Activated CD8-positive, alpha-beta memory T cell treated with anti-CD3 and anti-CD28 coated beads for 1 hour (primary cell): ENCODE results near the gene RAD51B.

ENCODE experiments used
- DNase-seq, 2 donors: peaks; one replicate each; pipeline ENCODE4 v3.0.0-alpha.2; 2020; ENCODE audit warnings: low read depth in 1 of 2; ENCODE audit errors: extremely low read depth in 1 of 2

Gene RAD51B

DNA sequence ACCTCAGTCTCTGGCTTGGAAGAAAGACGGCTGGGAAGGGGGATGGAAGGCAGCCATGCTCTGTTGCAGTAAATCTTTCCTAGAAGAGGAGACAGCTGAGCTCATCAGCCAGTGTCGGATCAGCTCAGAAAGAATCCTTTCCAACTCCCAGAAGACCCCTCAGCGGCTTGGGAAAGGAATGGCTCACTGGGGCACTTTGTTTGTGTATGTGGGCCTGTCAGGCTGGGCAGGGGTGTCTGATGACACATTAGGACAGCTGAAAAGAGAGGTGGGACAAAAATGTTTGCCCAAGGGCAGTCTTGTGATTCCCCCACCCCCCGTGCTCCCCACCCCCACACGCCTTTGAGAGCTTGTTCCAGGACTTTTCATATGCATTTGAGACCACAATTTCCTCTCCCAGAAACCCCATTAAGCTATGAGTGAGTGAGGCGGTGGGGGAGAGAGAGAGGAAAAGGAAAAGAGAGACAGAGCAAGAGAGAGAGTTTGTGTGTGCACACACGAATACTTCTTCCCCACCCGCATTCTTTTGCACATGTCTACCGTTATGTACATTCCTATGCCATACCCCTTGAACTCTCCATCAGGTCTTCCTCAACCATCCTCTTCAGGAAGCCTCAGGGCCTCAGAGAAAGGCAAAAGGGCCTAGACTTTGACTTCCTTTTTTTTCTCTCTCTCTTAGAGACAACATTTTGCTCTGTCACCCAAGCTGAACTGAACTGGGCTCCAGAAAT lies 774.4 kb downstream of the RAD51B start:
- no peak for DNase-seq

DNA sequence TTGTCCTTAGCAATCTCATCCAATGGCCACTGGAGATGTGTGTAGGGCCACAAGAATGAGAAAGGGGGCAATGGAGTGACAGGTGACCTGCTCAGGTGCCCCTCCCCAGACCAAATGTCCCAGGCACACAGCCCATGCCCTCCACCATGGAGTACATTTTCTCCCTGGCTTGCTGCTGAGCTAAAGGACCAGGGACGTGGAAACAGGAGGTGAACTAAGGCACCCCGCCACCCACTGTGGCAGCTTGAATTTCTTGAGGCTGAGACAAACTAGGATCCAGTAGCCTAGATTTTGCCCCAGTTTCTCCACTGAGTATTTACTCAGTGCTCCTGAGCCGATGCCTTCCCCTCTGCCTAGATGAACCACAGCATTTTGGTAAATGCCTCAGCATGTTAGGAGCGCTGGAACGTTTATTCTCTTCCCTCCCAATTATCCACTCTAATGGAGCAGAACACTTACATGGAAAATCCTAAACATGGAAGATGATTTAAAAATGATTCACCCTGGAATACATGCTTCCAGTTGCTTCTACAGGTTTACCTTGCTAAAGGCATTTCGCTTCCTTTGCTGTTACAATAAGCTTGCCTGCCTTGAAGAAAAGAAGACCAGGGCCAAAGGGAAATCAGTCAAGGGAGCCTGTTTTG lies 775.3 kb downstream of the RAD51B start:
- no peak for DNase-seq

DNA sequence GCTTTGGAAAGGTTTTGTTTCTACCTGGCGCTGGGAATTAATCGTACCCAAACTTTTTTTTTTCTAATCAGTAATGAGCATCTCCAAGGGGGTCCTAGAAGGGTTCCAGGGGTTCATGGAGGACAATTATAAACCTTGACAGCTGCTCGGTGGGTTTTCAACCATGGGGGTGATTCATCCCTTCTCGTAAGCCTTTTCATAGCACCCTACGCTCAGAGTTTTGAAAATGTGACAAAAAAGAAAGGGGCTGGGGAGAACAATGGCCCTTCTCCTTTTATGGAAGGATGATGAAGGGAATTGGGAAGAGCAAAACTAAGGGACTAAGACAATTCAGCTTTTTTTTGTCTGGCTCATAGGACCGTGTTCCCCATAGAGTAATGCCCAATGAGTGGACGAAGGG lies 776.6 kb downstream of the RAD51B start:
- DNase-seq: no peak

GRCh38 chr14:68596701-68597100 lies 777.1 kb downstream of the RAD51B start:
- no peak for DNase-seq

- DNase-seq: no peak
Observed at GRCh38 chr14:68598089-68598488, 778.5 kb downstream of the RAD51B start.

GRCh38 chr14:68598621-68599447 lies 779.3 kb downstream of the RAD51B start:
- DNase-seq: no peak

DNA sequence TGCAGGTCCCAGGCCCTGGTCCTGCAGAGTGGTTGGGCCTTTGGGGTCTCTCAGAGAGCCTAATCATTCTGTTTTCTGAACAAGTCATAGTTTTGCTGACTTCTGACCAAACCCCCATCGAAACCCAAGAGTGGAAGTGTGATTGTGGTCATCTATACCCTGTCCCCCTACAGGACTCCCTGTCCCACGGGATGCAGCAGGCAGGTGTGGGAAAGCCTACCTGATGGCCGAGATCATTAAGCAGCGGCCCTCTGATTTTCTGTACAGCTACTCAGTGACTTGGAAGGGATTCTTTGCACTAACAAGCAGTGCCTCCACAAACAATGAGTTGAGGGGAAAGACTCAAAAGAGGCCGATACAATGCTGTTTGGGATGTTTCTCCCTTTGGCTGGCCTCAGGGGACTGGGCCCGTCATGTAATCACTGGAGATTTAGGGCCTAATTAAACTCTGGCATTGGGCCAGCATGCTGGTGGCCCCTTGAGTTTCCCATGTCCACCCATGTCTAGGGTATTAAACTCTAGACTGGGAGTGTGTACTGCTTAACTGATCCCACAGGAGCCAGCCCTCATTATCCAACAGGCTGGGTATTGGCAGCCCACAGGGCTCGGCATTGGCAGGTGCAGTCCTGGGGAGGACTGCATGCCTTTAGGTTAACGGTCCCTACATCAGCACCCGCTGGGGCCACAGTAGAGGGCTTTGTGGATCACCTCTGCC lies 780.5 kb downstream of the RAD51B start:
- no peak for DNase-seq

DNA sequence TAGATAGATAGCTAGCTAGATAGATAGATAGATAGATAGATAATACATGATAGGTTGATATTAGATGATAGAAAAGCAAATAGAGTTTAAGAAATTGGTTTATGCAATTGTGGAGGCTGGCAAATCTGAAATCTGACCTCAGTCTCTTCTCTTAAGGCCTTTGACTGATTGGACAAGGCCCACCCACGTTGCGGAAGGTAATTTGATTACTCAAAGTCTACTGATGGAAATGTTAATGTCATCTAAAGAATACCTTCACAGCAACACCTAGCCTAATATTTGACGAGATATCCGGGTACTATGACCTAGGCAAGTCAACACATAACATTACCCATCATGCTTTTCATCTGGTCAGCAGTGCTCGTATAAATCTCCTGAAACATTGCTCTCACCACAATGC lies 782.9 kb downstream of the RAD51B start:
- DNase-seq: no peak

GRCh38 chr14:68603533-68604360 lies 784.2 kb downstream of the RAD51B start:
- DNase-seq: no peak

- no peak for DNase-seq
Observed at GRCh38 chr14:68604361-68604730, 784.8 kb downstream of the RAD51B start.

GRCh38 chr14:68604822-68605221 lies 785.2 kb downstream of the RAD51B start:
- DNase-seq: no peak

DNA sequence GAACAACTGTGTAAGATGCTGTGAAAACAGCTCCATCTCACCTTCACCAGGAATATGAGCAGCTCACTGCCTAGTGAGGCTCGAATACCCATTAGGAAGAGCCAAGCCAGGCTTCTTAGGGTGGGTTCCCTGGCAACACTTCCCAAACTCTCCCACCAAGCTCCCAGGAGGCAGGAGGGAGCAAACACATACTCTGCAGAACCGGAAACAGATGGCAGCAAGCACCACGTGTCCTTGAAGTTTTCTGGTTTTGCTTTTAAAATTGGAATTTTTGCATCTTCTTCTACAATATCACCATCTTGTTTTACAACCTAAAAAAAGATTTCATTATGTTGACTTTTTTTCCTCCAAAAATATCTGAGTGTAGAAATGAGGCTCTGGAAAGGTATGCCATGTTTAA lies 786.6 kb downstream of the RAD51B start:
- no peak for DNase-seq

GRCh38 chr14:68606644-68607043 lies 787.1 kb downstream of the RAD51B start:
- no peak for DNase-seq

DNA sequence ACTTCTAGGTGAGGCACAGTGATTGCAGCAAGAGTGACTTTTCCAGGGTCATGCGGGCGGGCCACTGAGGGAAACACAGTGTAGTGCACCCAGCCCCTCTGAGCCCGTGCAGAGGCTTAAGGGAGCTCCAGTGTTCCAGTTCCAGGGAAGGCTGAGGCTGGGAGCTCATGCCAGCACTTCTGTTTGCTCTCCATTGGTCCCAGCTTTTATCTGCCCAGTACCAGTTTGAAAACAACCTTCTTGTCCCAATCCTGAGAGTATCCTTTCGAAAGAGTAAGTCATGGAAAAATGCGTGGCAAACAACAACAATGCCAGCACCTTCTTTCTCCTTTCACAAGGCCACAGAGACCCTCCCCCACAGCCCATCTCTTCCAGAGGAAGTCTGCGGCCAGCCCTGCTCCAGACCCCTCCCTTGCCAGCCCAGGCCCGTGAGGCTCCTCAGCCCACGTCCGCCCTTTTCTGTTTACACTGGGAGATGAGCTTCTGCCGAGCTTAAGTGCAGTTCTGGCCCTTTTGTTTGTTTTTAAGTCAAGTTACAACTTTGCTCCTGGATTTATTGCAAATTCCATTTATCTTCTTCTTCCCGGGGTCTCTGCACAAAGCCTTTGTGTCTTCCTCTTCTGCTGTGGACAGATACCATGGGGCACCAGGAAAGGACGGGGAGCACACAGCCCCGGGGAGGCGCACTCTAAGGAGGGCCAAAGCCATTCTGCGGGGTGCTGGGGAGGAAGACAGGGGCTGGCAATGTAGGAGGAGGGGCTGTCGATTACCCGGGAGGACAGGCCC lies 787.7 kb downstream of the RAD51B start:
- DNase-seq: no peak

DNA sequence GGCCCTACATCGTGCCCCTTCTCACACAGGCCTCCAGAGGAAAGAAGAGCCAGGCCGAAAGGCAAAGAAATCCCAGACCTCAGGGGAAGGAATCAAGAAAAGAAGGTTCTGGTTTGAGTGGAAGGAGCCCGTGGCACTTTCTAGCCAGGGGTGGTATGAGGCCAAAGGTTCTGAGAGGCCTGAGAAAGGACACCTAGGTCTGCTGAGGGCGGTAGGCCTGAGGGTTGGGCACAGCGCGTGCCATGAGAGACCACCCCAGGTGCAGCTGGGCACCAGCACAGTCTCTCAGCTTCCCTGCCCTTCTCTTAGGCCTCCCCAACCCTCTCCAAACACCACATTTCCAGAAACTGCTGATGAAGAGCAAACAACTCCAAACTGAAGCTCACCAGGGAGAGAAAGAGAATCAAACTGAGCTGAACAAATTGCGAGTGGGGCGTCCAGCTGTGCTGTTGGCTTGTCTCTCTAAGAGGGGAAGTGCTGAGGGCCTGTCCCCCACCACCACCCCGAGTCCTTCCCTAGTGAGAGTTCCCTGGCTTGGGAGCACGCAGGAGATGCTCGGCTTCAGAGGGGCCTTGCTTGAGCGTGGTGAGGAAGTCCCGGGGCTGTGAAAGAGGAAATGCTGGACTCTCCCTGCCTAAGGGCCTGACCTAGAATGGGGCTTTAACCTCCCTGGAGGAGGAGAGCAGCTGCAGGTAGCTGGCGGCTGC lies 788.4 kb downstream of the RAD51B start:
- no peak for DNase-seq

DNA sequence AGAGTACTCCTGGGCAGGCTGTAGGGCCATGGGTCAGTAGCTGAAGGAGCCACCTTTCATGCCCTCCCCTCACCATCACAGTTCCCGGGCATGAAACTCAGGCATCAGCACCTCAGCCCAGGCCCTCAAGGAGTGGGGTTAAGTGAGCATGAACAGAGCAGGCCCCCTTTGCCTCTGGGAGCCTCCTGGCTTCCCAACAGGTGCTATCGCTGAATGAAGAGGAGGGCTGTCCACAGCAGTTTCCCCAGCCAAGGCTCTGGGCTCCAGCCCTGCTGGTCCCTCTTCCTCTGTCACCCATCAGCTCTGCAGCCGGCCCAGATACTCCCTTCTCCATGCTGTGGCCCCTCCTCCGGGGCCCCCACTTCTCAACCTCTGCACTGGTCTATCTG lies 789.0 kb downstream of the RAD51B start:
- DNase-seq: no peak

DNA sequence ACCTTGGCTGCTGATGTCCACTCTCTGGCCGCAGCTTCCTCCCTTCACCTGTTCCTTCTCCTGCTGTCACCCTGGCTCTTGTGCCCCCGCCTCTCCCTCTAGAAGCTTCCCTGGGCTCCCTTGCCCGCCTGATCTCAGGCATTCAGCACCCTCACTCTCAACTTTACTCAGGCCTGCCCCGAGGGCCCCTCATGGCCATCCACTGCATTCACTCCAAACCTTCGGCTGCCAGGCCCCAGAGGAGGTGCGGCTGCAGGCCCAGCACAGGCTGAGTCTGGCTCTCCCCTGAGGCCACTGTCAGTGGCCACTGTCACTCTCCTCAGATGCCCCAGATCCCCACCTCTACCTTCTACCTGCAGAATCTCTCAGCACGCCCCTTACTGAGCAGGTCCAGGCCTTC lies 789.4 kb downstream of the RAD51B start:
- DNase-seq: no peak

DNA sequence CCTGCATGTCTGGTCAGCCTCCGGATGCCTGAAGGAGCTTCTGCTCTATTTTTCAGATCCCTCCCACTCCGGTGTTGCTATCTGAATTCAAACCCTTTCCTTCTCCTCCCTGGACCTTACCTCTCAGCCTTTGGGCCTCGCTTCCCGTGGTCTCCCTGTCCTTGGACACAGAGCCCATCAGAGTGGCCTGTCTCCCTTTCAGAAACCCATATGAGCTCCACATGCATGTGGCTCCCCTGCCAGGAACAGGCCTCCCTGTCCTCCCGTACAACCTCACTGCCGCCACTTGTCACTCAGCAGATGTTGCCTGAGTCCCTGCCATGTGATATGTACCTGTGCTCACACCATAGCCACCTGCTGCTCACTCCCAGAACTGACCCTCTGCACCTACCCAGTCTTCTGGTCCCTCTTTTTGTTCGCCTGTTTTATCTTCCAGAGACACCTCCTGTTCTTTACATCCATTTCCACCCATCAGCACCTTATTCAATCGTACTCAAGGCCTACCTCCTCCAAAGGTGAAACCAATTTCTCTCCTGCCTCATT lies 790.7 kb downstream of the RAD51B start:
- no peak for DNase-seq

DNA sequence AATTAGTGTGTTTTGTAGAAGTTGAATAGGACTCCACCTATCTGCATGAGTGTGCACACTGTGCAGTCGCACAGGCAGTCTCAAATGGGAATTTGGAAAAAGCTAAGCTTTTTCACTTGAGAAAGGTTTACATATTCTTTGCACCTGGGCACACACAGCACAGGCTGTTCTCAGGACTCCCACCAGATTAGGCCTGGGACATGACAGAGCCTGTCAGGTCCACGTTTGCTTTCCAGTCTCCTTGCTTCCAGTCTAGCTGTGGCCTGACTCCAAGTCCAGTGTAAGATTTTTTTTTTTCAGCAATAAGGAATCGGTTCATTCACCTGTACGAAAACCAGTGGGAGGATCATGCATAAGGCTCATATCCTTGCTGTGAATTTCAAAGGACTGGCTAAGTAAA lies 792.0 kb downstream of the RAD51B start:
- DNase-seq: no peak
